NCI-H446 (cell line): ENCODE measurements around the gene PTPRZ1.

Source experiments
- DNase-seq, 2 experiments: peaks; one replicate each; lab custom pipeline; 2025; lab: John Stamatoyannopoulos, UW

Gene PTPRZ1

DNA sequence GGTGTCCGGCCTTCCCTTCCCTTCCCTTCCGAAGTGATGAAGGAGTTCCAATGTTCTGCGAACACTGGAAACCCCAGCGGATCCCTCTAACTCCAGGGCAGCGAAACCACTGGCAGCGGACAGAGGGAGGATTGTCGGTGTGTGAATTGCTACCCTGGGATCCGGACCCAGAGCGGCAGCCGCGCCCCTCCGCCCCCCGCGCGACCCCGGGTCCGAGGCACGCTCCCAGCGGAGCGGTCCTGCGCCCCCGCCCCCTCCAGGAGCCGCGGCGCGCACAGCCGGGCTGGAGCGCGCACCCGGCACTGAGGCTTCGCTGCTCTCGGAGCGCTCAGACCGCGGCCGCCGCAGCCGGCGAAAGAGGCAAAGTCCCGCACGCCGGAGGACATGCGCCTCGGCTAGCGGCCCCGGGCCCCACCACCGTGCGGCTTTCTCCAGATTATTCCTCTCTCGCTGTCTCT lies at the start of gene PTPRZ1:
PTPRZ1 (plus strand) TSS at position 331 of the 458 bp plus-strand sequence. CDS start 339 bp downstream, outside the sequence.
- peak in 1 of 2 experiments; percentile 51 for DNase-seq

DNA sequence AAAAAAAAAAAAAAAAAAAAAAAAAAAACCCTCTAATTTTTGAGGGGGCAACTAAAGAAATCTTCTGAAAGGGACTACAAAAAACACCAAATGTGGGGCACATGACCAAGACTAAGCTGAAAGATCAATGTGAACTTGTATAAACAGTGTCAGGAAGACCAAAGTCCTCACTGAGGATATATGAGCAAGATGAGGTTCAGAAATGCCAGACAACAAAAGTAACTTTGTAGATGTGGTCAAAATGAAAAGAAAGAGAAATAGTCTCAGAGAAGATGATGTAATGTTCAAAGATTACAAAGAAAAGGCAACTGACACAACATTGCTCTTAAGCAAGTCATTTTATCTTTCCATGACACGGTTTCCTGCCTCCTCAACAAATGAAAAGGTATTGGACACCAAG lies 48.7 kb upstream of the PTPRZ1 start:
- DNase-seq, result no peak

DNA sequence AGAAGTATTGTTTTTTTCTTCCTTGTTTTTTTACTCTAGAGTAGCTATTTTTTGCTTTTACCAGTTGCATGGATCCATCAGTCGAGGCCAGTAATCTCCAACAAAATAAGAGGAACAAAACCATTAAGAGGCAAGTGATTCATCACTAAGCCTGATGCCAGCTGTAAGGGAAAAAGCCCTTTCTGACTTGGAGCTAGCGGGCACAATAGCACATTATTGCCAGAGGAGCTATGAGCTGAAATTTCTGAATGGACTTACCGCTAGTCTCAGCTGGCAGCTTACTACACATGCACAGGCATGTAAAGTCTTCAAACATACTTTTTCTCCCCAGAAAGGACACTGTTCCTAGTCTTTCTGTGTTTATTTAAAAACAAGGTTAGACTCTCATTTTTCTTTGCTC lies 41.6 kb upstream of the PTPRZ1 start:
- DNase-seq, result peak; percentile 17 to 58

DNA sequence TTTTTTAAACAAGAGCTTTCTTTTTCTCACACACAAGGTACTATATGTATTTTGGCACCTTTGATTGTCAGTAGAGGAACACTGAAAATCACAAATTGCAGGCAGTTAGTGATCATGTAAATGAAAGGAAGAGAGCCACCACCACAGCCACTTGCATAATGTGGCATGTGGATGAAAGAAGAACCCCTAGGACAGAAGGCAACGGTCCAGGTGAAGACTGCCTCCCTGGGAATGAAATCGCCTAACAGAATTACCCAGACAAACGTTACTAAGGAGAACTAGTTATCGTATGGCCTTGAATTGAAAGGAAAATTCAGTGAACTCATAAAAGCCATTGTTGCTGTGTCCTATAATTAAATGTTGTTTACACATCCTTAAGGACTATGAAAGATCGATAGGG lies 41.2 kb upstream of the PTPRZ1 start:
- DNase-seq, result peak in 1 of 2 experiments; percentile 36

DNA sequence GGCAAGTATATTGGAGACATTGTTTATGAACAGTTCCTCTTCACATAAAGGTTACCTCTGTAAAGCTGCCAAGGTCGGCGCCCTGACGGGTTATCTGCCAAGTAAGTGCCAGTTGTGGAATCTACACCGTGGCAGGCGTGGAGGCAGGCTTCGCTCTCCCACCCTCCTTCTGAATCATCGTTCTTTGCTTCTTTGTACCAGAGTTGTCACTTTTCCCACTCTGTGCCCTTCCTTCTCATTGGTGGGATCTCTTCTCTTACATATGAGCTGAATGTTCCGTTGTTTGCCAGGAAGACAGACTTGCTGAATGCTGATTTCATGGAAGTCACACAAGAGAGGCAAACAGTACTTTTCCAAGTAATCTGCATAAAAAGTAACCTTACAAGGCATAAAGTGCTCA lies 40.6 kb upstream of the PTPRZ1 start:
- peak; percentile 6 to 55 for DNase-seq

DNA sequence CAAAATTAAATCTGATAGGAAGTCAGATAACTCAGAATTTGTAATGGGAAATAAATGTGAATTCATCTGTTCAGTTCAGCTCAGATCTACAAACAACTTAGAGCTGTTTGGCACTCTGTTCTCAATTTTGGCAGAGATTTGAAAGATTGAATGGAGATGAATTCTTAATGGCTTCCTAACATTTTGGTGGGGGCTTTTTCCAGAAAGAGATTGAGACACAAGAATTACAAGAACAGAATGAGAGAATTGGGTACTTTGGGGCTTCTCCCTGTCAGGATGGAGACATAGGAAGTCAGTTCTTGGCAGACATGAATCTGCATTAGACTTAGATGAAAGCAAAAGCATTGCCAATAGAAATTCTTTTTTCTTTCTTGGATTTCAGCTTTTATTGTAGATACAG lies 39.0 kb upstream of the PTPRZ1 start:
- DNase-seq, result peak; percentile 8 to 68

DNA sequence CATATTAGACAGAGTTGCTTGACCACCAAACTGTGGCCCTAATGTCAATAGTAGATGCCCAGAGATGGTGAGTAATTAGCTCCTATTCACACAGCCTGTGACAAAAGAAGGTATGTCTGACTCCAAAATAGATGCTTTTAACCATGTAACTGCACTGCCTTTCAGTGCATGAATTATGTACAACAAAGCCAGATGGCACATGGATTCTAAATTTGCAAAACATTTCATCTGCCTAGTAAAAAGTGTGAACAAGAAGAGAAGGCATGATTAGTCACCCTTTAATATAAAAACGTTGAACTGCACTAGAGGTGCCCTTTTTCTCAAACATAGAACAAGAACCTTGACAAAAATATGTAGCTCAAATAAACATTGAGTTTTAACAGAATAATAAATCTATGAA lies 35.5 kb upstream of the PTPRZ1 start:
- peak; percentile 5 to 58 for DNase-seq

DNA sequence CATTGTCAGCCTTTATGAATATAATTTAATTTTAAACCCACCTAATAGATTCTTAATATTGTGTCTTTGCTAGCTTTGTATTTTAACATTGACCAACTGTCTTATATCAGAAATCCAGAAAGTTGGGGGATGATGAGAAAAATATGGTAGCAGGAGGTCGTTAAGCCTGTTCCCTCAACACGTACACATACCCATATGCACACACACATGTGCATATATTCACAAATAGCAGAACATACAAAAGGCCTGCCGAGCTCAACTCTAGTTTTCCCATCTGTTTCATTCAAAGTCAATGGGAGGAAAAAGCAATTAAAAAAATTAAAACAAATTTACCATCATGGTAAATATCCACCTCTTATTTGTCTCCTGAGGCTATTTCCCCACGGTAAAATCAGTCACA lies 25.9 kb upstream of the PTPRZ1 start:
- DNase-seq, result no peak

DNA sequence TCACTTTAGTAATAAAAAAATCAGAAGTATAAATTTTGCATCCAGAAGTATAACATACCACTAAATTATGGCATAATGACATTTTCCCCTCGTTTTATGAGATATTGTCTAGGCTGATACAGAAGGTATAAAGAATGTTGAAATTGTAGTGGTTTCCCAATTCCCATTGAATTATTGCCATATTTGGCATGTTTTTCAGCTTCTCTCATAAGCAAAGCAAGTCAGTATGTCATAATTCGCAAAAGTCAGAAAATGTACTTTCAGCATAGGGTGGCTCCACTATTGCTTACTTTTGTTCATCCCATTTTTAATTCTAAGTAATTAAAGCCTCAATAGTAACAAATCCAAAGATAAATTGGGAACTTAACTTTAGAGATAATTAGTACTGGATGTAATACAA lies 19.7 kb upstream of the PTPRZ1 start:
- no peak for DNase-seq

DNA sequence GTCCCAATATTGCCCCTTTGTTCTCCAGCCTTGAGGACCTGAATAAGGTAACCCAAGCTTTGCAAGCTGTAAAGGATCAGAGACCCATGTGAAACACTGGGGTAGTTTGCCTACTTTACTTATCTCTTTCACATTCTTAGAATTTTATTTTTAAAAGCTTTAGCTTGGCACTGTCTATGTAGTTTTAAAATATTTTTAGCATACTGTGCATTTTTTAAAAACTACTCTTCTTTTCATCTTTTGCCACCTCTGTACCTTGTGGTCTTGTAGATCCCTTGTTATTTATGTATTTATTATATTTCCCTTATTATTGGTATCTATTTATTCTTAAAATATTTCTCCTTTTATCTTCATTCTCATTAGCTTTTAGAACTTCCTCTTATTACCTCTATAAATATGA lies 12.0 kb upstream of the PTPRZ1 start:
- no peak for DNase-seq

DNA sequence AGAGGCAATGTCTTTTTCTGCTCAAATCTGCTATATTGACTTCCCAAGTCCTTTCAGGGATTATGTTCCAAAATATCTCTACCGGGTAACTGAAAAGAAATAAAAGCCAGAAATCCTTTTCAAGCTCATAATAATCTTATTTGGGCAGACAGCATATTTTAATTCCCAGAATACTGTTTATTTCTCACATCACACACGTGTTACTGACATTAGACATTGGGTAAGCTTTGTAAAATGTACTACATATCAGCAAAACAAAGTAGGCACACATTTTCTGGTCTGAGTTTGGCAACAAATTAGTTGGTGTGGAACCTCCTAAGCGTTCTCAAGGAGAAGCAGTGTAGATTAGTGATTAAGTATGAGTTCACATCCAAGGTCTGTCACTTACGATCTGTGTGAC lies 10.4 kb upstream of the PTPRZ1 start:
- DNase-seq, result no peak

DNA sequence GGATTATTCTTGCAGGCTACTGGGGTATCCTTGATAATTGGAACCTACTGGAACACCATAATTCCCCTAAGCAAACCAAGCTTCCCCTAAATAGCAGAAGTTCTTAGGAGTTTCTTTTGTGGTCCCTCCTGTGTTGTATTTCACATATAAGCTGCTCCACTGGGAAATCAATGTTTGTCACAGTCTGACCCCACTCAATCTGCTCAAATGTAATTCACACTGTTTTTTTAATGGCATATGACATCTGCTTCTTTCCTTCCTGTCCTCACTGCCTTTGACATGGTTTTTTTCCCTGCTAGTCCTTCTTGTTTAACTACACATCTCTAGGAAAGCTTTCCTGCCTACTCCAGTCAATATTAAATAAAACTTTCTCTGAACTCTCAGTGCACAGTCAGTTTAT lies 1.8 kb upstream of the PTPRZ1 start:
- no peak for DNase-seq

DNA sequence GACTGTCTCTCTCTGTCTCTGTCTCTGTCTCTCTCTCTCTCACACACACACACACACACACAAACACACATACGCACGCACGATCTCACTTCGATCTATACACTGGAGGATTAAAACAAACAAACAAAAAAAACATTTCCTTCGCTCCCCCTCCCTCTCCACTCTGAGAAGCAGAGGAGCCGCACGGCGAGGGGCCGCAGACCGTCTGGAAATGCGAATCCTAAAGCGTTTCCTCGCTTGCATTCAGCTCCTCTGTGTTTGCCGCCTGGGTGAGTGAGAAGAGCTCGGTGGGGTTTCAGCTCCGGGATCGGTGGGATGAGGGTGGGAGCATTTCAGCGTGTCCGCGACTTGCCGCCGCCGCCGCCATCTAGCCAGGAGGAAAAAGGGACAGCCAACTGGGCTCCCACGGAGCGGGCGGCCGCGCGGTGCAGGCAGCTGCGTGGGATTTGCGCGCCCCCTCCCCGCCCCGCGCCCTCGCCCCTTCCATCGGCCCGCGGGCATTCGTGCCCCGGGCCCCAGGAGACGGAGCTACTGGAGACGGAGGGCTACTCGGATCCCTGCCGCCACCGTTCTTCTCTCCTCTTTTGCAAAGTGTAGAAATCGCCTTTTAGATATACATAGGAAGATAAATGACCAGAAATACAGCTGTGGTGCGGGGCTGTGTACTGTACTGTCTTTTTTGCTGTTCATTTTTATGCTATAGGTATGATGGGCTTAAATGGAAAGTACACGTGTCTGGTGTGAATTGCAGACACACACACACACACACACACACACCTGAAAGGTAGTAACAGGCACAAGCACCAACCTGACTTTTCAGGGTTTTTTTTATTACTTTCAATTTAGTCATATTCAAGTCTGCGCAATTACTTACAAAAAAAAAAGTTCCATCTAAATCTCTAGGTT lies 581 bp downstream of the PTPRZ1 start:
- peak in 1 of 2 experiments; percentile 29 for DNase-seq

DNA sequence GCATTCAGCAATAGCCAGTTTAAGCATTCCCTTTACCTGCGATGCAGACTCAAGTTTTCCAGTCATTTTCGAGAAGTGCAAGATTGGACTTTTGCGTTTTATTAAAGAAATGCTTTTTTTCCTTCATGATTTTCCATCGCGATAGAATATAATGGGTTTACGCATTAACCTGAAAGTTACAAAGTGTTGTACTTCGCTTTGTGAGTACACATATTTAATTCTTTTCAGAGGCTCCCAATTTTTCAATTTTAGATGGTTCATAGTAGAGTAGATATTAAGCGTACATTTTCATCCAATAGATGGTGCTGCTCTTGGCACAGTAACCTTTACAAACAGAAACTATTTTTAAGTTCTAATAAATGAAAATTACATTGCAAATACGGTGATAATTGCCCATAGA lies 1.3 kb downstream of the PTPRZ1 start:
- DNase-seq, result no peak

DNA sequence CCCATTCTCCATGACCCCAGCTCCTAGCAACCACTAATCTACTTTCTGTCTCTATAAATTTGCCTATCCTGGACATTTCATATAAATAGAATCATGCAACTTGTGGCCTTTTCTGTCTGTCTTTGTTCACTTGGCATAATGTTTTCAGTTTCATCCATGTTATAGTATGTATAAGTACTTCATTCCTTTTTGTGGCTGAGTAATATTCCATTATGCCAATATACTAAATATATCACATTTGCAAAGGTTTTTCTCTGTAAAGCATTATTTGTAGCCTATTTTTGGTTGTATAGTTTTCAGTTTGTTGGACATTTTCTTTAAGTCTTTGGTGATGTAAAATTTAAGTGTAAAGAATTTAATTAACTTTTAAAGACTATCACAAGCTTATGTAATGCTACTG lies 2.2 kb downstream of the PTPRZ1 start:
- DNase-seq, result no peak

DNA sequence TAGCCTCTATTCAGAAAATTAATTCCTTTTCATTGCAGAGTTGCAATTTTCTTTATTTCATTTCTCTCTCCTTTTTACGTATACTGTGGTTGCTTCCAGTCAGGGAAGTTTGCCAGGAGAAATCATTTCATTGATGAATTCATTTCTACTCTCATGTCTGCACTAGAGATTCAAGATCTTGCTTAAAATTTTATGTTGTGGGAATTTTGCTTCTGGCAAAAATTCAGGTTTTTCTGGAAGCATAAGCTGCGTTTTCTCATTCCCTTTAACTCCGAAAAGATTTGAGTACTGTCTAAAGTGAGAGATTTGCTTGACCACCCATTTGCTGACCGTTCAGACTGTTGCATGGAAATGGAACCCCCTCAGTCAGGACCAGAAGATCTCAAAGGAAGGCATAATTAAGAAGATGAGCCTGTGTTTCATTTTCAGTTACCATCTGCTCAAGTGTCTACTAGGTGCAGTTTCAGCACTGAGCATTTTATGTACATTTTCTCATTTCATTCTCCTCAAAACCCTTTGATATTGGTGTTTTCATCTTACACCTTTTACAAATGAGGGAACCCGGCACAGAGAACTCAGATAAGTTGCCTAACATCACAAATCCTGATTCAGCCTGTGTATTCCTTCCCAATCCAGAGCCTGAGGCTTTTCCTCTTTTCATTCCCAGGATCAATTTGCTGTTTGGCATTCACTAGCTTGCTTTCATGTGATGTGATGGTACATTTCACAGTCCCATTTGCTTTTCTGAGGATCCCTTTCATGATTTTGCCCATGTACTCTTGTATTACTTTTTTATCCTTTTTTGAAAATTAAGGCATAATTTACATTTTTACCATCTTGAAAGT lies 3.9 kb downstream of the PTPRZ1 start:
- DNase-seq, result no peak

DNA sequence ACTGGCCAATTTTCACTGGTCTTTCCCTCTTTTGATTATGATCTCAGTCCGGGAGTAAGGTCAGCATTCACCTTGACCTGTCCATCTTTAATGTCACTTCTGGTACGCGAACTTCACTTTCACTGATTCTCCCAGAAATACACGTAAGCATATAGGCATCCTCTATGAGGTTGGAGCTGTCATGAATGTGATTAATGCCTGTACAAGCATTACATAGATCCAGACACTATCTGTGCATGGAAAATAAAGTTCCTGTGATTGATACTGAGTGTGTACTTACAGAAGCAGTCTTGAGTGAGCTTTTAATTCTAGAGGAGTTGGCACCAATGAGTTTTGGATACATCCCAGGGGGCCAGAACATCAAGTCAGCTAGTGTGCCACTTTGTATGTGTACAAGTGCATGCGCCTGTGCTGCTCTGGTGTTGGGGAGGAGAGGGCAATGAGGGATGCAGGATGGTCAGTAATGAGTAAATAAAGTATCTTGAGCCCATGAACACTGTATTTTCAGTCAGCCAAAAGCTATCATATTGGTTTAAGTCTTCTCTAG lies 6.0 kb downstream of the PTPRZ1 start:
- DNase-seq, result peak in 1 of 2 experiments; percentile 22

DNA sequence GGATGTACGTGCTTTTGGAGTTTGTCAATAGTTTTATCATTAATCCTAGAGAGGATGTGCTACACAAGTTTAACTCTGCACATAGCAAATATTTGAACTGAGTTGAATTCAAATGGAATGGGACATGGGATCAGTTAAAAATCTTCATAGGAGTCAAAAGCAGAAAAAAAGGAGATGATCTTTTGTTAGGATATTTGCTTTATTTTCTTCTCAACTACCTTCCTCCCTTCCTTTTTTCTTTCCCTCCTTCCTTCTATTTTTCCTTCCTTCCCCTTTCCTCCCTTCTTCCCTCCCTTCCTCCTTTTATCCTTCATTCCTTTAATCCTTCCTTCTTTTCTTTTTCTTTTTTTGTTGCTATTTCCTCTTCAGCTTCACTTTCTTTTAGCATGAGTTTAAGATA lies 6.6 kb downstream of the PTPRZ1 start:
- DNase-seq, result no peak

DNA sequence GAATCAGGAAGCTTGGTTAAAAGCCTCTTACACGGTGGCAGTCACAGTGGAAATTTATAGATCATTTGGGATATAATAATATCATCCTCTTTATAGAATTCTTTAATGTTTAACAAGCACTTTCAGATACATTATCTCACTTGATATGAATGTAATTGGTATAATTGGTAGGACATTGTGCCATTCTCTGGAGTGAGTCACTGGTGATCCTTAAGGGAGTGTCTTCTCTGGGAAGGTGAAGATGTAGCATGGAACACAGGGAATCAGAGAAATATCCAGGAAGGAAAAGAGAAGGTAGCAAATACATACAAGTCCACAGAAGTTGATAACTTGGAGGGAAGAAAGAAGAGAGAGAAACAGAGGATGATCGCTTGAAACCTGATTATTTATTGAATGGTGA lies 9.8 kb downstream of the PTPRZ1 start:
- no peak for DNase-seq

DNA sequence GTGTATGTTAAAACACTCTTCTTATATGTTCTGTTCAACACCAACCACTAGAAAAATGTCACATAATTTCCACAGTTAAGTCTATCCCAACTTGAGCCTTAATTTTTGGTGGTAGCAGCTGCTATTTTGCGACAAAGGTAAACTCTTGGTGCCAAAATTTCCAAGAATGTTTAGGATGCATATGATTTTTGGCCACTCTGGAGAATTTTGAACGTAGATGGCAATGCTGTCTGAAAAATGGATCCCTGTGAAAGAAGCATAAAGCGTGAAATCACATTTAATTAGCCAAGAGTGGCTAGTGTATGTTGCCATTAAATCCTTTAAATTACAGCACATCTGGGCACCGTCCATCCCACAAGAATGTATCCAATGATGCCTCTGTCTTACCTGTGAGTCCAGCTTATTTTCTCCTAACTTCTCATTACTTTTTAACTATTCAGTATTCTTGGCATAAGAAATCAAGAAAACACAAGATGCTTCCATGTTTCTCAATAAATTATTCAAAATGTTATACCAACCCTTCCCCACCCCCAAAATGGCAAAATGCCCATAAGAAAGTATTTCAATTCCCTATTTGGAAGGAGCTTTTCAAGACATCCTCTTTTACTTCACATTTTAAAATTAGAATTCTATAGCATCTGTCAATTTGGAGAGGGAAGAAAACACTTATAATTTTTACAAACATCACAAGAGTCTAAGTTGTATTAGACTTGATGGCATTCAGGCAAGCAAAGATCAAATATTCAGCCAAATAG lies 12.4 kb downstream of the PTPRZ1 start:
- DNase-seq, result no peak

DNA sequence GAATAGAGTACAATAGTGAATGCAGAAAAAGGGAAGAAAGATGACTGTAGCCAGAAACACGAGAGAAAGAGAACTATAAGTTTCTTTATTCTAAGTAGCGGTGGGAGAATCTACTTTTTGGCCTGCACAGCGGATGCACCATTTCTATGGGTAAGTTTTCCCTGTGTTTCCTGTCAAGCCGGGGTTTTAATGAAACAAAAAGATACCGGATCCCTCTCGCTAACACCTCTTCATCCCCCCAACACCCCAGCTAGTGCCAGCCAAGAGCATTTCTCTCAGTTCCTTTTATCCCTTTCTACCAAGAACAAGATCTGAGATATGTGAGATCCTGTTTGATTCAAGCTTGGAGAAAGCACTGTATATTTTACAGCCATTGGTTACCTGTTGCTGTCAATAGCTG lies 14.7 kb downstream of the PTPRZ1 start:
- no peak for DNase-seq

DNA sequence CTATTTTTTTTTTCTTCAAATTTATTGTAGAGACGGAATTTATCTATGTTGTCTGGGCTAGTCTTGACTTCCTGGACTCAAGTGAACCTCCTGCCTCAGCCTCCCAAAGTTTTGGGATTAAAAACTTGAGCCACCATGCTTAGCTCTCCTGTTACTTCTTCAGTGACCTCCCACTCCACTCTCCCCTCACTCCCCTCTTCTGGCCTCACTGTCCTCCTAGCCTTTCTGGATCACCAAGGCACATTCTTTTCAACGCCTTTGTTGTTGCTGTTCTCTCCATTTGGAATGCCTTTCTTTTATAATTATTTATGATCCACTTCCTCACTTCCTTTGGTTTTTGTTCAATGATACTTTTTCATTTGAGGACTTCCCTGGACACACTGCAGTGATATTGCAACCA lies 17.9 kb downstream of the PTPRZ1 start:
- no peak for DNase-seq
